Adrenal gland (tissue), 12 donors: ENCODE data around the gene PIEZO2. TPM values are rescaled to one million over a fixed set of nuclear protein-coding genes. Genes with fewer than 3 reads are reported as not detected.

Source experiments
- DNase-seq, 7 donors: peaks; one replicate each; pipeline ENCODE4 v3.0.0-alpha.2; 2019 to 2020
- H3K27ac ChIP-seq, 5 donors: fragments of 200-600 bp; sonication (generic) in 4 of 5; 1 replicate in 3 of 5; 2 replicates in 2 of 5; pipeline versions ENCODE4 v1.5.1 to v1.8.0; 2016 to 2020; ENCODE audit warnings: mild to moderate bottlenecking in 1 of 5
- H3K27me3 ChIP-seq: fragments of 200-600 bp; 2 replicates; pipeline ENCODE4 v1.8.0; 2021
- H3K36me3 ChIP-seq, 2 donors: fragments of 200-600 bp; replicated peaks in 1 of 2; 1 replicate in 1 of 2; 2 replicates in 1 of 2; pipeline versions ENCODE4 v1.5.1 to v1.8.0; 2018 to 2022
- H3K4me1 ChIP-seq, 2 donors: fragments of 200-600 bp; replicated peaks in 1 of 2; 1 replicate in 1 of 2; 2 replicates in 1 of 2; pipeline versions ENCODE4 v1.5.1 to v1.8.0; 2018 to 2021
- H3K4me3 ChIP-seq, 4 donors: fragments of 200-600 bp; sonication (generic) in 3 of 4; one replicate each; pipeline ENCODE4 v1.5.1; 2016 to 2018
- H3K9me3 ChIP-seq, 3 donors: fragments of 200-600 bp; sonication (generic) in 1 of 3; replicated peaks in 1 of 3; 1 replicate in 2 of 3; 2 replicates in 1 of 3; pipeline versions ENCODE4 v1.5.1 to v1.8.0; 2016 to 2021
- CTCF ChIP-seq, 6 experiments: fragments of 450-650 bp in 4 of 6; fragments of 200-600 bp in 2 of 6; sonication (generic) in 1 of 6; IDR thresholded peaks; 1 replicate in 5 of 6; 2 replicates in 1 of 6; pipeline versions ENCODE4 v1.5.1 to v1.8.0; 2016 to 2021; ENCODE audit warnings: antibody characterized with exemption in 6 of 6, mild to moderate bottlenecking in 2 of 6, moderate library complexity in 1 of 6
- POLR2A ChIP-seq, 2 donors: fragments of 450-650 bp; IDR thresholded peaks; one replicate each; pipeline ENCODE4 v1.6.1; 2017; ENCODE audit warnings: antibody characterized with exemption in 2 of 2, mild to moderate bottlenecking in 2 of 2, moderate library complexity in 1 of 2
- WGBS, 4 donors: extraction: QIAGEN DNeasy Blood & Tissue Kit in 2 of 4; methylation state at CpG; one replicate each; pipeline versions ENCODE4 v1.1.5 to v1.1.7; 2013 to 2017; 5-methylcytosine and 5-hydroxymethylcytosine counted together
- intact Hi-C, 2 donors: fragments of 100-400 bp; cut with DNase I; formaldehyde crosslinking; loops; one replicate each; pipeline versions ENCODE4 v1.14.1 to v1.15.0; 2022 to 2023
- polyA plus RNA-seq, 3 donors: library from polyadenylated mRNA; stranded (reverse); fragments of 200-250 nt in 2 of 3; fragments of 350-450 nt in 1 of 3; fragmentation: Illumina TruSeq in 1 of 3; extraction: RNeasy Lipid Tissue Mini Kit (QIAGEN cat#74804) in 1 of 3; gene quantifications; one replicate each; pipeline ENCODE4 v1.2.3, GENCODE V29; 2013 to 2014
- total RNA-seq, 9 donors: library from RNA; depleted of rRNA in 4 of 9; stranded (reverse); fragments of >200 nt in 4 of 9; fragments of 120-200 nt in 1 of 9; fragmentation: NEBNext Ultra II Directional in 1 of 9; extraction: Animal tissue kit (Norgen Biotek cat#: 25700) in 1 of 9; gene quantifications; one replicate each; pipeline versions ENCODE4 v1.1.0 to v1.2.4, GENCODE V29; 2013 to 2023
- donor health status: healthy with polysubstance abuse.
- donor health status: Bipolar disorder and iron deficiency.
- donor health status: DM: yes; HTN: yes; CAD: no.
- donor health status: DM: no; HTN: no; CAD: no.
- donor health status: DM: no; HTN: no; CAD: no.
- donor health status: DM: yes; HTN: yes; CAD: no.

PIEZO2 gene
- total and polyA plus RNA-seq, 12 donors = 0.88 to 18.0 (median 2.6) TPM

- Histone ChIP-seq H3K27ac (no peak overlapping the region), H3K9me3 (no peaks in the 10 kb centered on the region), H3K4me3 (no peak overlapping the region), H3K27me3 (no peaks in the 10 kb centered on the region), H3K36me3 (no peaks in the 10 kb centered on the region), H3K4me1 (peaks cover 3 to 11% of the 10 kb centered on the region in 2 donors)
- WGBS, 4 donors = 73 to 87% (median 81%) methylated on average over 3 of the region's 3 CpGs
- intact Hi-C loops = no loop called here
- TF ChIP-seq CTCF (IDR thresholded peaks at IDR 0.05) (no peak), POLR2A (IDR thresholded peaks at IDR 0.05) (no peak)
- no peak for DNase-seq
Measured at GRCh38 chr18:11035814-11036495, 113.4 kb downstream of the PIEZO2 start.

GRCh38 chr18:11035376-11035775, 114.0 kb downstream of the PIEZO2 start:
- H3K9me3 ChIP-seq = no peaks in the 10 kb centered on the region
- WGBS, 4 donors = 73 to 93% (median 83%) methylated on average over 2 of the region's 2 CpGs
- intact Hi-C loops = no loop called here

GRCh38 chr18:11034884-11035283, 114.5 kb downstream of the PIEZO2 start:
- no peak overlapping the region for H3K4me3 ChIP-seq
- peaks cover 3 to 5% of the 10 kb centered on the region in 2 donors for H3K4me1 ChIP-seq
- TF ChIP-seq POLR2A (IDR thresholded peaks at IDR 0.05) (no peak), CTCF (IDR thresholded peaks at IDR 0.05) (no peak)
- H3K36me3 ChIP-seq = no peaks in the 10 kb centered on the region
- H3K27me3 ChIP-seq = no peaks in the 10 kb centered on the region
- H3K9me3 ChIP-seq = no peaks in the 10 kb centered on the region
- 24 to 41% (median 36%) methylated on average over 4 of the region's 4 CpGs for WGBS, 4 donors
- H3K27ac ChIP-seq = peak overlapping the region in 2 of 5 donors; percentile 45 to 52
- intact Hi-C loops = no loop called here
- DNase-seq = peak in 6 of 7 donors; percentile 40 to 67 (median 60)

More at GRCh38 chr18:11035376-11035775, 114.0 kb downstream of the PIEZO2 start:
- no peak for DNase-seq
- H3K27me3 ChIP-seq = no peaks in the 10 kb centered on the region
- no peaks in the 10 kb centered on the region for H3K36me3 ChIP-seq
- H3K27ac ChIP-seq = no peak overlapping the region
- TF ChIP-seq POLR2A (IDR thresholded peaks at IDR 0.05) = no peak
- H3K4me3 ChIP-seq = no peak overlapping the region
- H3K4me1 ChIP-seq = peaks cover 3 to 7% of the 10 kb centered on the region in 2 donors

GRCh38 chr18:11033503-11033902, 115.9 kb downstream of the PIEZO2 start:
- intact Hi-C loops = no loop called here
- TF ChIP-seq CTCF (IDR thresholded peaks at IDR 0.05) = no peak
- no peak for TF ChIP-seq POLR2A (IDR thresholded peaks at IDR 0.05)
- H3K27ac ChIP-seq = no peak overlapping the region
- peaks cover 3 to 5% of the 10 kb centered on the region in 2 donors for H3K4me1 ChIP-seq
- H3K36me3 ChIP-seq = no peaks in the 10 kb centered on the region
- WGBS, 4 donors = 90 to 95% (median 94%) methylated on average over 8 of the region's 8 CpGs
- H3K4me3 ChIP-seq = no peak overlapping the region
- no peaks in the 10 kb centered on the region for H3K27me3 ChIP-seq
- DNase-seq = no peak
- no peaks in the 10 kb centered on the region for H3K9me3 ChIP-seq

DNA sequence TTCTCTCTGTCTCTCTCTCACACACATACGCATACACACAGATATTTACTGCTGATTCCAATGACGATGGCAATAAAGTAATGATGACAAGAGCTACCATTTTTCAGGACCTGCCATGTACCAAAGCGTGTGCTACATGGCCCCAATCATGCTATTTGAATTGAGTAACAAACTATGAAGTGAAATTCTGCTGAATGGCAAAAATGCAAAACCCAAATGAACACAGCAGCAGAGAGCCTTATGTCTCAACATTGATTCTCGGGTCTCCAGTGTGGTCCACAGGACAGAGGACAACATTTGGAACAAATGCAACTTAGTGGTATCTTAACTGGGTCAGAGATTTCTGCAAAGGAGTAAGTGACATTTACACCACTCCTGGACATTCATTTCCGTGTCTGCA, 117.4 kb downstream of the PIEZO2 start:
- Histone ChIP-seq H3K27ac (no peak overlapping the region), H3K36me3 (no peaks in the 10 kb centered on the region), H3K4me1 (peaks cover 3 to 5% of the 10 kb centered on the region in 2 donors), H3K9me3 (no peaks in the 10 kb centered on the region), H3K4me3 (no peak overlapping the region), H3K27me3 (no peaks in the 10 kb centered on the region)
- 87 to 95% (median 93%) methylated on average over 5 of the region's 5 CpGs for WGBS, 4 donors
- DNase-seq = no peak
- intact Hi-C loops = no loop called here
- no peak for TF ChIP-seq POLR2A (IDR thresholded peaks at IDR 0.05)
- no peak for TF ChIP-seq CTCF (IDR thresholded peaks at IDR 0.05)
